HG02938 (cell line): Measurements from ENCODE around the gene BCO2.

Experiments used
- ATAC-seq: cut with Tn5 transposase; IDR thresholded peaks from one replicate; pipeline ENCODE4 v1.9.1; 2021; ENCODE audit warnings: mild to moderate bottlenecking, moderate library complexity; ENCODE audit not compliant: unreplicated experiment

BCO2 gene

GRCh38 chr11:112212710-112213109 is 37.4 kb downstream of the BCO2 start:
- ATAC-seq, result no peak

DNA sequence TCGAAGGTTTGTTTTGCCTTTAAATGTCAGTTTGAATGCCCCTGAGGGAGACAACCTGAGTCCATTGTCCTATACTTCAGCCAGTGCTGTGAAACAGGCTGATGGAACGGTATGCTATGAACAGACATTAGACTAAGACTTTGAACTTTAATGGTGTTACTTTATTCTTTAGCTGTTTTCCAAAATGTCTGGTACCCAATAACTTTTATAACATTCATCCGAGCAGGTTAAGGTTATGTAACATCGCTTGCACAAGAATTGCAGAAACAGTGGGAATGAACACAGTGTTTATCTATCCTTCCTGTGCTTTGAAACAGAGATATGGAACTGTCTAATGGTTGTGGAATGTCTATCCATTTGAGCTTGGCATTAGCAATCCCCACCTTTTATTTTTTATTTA is 38.4 kb downstream of the BCO2 start:
- ATAC-seq, result no peak

DNA sequence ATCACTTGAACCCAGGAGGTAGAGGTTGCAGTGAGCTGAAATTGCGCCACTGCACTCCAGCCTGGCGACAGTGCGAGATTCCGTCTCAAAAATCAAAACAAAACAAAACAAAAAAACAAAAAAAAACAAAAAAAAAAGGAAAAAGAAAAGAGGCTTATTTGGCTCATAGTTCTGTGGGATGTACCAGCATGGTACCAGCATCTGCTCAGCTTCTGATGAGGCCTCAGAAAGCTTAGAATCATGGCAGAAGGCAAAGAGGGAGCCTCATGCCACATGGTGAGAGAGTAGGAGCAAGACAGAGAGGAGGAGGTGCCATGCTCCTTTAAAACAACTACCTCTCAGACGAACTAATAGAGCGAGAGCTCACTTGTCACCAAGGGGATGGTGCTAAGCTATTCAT is 40.3 kb downstream of the BCO2 start:
- ATAC-seq, result no peak

DNA sequence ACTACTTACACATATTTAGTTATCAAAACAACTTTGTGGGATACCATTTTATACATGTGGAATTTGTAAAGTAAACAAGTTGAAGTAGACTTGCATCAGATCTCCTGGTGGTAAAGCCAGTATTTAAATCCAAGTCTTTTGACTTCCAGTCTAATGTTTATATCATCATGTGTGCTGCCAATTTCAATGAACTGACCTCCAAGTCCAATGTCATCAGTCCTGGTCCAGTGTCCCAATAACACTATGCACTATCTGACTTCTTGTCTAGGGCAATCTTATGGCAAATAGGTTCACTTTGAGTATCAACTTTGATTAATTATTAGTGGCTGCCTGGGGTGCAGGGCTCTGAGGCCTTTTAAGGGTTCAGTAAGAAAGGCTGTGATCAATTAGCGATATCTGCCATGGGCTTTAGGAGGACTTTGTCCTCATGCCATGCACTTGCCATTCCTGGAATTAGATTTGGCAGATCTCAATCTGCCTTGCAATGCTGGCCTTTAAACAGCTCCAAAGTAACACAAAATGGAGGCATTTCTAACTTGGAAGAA is 41.3 kb downstream of the BCO2 start:
- no peak for ATAC-seq

GRCh38 chr11:112219476-112220232 is 44.3 kb downstream of the BCO2 start:
- peak; percentile 97 for ATAC-seq

DNA sequence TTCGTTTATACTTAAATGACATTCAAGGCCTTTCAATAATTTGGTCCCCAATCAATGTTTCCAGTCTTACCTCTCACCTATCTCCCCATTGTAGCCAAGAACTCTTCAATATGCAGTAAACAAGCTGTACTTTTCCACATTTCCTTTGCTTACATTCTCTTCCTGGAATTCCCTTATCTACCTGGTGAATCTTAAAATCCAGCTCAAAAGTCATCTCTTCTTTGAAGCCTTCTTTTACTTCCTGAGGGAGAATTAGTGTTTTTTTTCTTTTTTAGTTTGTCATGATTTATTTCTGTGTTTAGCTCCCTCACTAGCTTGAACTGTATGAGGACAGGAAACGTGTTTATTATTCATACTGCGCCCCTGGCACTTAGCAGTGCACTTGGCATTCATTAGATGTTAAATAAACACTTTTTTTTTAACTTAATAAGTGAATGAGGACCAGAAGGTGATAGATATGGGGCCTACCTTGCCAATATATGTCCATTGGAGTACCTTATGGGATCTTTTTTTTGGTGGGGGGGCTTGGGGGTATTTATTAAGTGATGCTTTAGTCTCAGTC is 46.0 kb downstream of the BCO2 start:
- no peak for ATAC-seq

GRCh38 chr11:112222303-112222702 is 47.0 kb downstream of the BCO2 start:
- ATAC-seq, result no peak

GRCh38 chr11:112223121-112223520 is 47.8 kb downstream of the BCO2 start:
- ATAC-seq, result no peak

- no peak for ATAC-seq
Measured at GRCh38 chr11:112223754-112224532, 48.6 kb downstream of the BCO2 start.

GRCh38 chr11:112225753-112226061 is 50.4 kb downstream of the BCO2 start:
- ATAC-seq, result no peak

GRCh38 chr11:112226062-112226830 is 50.9 kb downstream of the BCO2 start, which contains the start of gene PTS:
TSS of gene PTS (plus strand) at chr11:112226428. CDS start at chr11:112226444, 16 bp downstream.
- ATAC-seq, result peak; percentile 95

DNA sequence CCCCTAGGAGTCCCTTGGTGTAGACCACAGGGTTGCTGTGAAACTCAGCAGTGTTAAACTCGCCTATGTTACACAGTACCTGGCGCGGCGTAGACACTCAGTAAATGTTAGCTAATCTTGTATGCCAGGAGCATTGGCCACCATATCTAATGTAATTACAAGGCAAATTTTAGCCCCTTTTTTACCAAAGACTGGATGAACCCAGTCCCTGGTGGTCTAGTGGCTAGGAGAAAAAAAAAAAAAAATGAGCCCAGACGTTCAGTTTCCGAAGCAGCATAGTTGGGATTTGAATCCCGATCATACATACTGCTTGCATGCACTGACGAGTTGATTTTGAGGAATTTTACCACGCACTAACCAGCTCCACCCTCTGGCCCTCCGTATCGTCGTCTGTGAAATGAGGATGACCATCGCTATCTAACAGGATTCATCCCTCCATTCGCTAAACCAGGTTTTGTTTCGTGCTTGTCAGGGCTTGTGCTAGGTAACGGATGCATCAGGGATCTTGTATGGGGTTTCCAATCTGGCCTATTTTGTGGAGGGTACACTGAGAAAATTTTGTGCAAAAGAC is 51.6 kb downstream of the BCO2 start:
- ATAC-seq, result peak; percentile 56

GRCh38 chr11:112227471-112227870 is 52.2 kb downstream of the BCO2 start:
- ATAC-seq, result no peak

DNA sequence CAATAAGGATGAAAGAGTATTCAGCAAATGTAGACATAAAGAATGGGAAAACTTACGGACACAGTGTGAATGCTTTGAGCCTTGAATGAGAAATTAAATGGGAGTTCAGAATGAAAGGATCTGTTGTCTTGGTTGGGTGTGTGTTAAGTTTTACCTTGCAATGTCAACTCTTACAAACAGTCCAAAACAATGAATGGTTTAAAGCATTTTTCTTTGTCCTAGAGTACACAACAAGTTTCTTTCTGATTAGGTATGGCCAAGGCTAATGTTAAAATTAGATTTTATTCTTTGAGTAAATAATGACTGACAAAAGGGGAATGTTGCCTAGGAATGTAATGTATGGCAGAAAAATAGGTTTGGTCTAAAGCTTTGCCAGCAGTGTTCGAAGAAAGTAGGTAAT is 53.4 kb downstream of the BCO2 start:
- no peak for ATAC-seq

DNA sequence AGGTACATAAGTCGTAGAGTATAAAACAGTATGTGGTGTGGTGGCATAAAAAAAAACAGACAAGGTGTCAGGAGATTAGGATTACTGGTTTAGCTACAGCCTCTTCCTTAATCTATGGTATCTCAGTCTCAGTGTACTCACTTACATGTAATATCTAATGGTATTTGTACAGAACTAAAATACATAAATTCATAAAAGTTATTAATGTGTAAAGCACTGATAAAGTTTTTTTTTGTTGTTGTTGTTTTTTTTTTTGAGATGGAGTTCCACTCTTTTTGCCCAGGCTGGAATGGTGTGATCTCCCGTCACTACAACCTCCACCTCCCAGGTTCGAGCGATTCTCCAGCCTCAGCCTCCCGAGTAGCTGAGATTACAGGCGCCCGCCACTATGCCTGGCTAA is 53.8 kb downstream of the BCO2 start:
- ATAC-seq, result no peak

GRCh38 chr11:112229746-112230433 is 54.6 kb downstream of the BCO2 start:
- no peak for ATAC-seq

DNA sequence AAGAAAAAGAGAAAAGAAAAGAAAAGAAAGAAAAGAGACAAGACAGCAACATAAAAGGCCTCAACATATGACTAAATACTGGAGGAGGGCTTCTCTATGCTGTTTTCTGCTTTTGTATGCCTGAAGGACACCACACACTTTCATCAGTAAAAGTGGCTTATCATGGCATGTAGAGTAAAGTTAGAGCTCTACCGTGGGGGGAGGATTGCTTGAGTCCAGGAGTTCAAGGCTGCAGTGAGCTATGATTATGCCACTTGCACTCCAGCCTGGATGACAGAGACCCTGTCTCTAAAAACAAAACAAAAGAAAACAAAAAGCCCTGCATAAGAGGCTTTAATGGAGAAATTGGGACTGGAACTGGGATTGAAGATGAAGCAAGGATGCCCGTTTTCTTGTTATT is 56.6 kb downstream of the BCO2 start:
- ATAC-seq, result no peak

DNA sequence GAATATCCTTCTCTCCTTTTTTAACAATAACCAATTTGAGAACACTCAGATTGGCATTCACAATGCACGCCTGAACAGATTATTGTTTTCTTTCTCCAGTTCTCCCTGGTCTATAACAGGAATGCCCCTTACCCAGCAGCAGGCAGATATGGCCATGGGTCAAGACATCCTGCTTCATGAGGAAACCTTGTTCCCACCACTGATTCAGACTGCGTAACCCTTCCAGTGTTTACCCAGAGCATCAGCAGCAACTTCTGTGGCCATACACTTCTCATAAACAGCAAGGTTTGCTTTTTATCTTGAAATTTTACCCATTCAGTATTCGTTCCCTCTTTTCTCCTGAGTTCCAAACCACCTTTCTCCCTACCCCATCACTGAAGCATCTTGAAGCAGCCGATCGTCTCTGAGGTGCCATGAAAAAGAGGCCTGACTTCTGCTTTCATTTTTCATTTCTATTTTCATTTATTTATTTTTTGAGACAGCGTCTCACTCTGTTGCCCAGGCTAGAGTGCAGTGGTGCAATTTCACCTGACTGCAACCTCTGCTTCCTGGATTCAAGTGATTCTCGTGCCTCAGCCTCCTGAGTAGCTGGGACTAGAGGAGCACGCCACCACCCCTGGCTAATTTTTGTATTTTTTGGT is 60.6 kb downstream of the BCO2 start:
- ATAC-seq, result no peak

DNA sequence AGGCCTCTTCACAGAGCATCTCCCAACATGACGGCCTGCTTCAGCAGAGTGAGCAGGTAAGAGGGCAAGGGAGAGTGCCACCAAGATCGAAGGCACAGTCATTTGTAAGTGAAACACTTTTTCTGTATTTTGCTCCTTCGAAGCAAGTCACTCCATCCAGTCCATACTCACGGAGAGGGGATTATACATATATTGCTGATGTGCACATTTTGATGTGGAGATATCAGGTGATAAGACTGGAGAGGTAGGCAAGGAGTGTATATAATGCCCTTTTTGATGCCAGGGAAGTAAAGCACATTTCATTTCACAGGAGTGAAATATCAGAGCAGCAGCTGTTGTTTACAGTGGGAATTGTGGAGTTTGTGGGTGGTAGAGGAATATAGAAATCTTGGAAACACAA is 62.1 kb downstream of the BCO2 start:
- ATAC-seq, result no peak

- ATAC-seq, result no peak
Measured at GRCh38 chr11:112238041-112238440, 62.7 kb downstream of the BCO2 start.
